GM18909 (cell line): ENCODE measurements around the gene PRCD.
"Not testable (repeated sequence)": the region's sequence is repeated elsewhere in the genome, so short reads cannot be mapped to it uniquely, and the experiment has no call there.

ENCODE experiments used
- ATAC-seq: cut with Tn5 transposase; IDR thresholded peaks from one replicate; pipeline ENCODE4 v1.9.1; 2021; ENCODE audit warnings: mild to moderate bottlenecking; ENCODE audit not compliant: unreplicated experiment, poor library complexity

The PRCD gene

GRCh38 chr17:76502341-76503211 is 37.3 kb upstream of the PRCD start:
- no peak for ATAC-seq

DNA sequence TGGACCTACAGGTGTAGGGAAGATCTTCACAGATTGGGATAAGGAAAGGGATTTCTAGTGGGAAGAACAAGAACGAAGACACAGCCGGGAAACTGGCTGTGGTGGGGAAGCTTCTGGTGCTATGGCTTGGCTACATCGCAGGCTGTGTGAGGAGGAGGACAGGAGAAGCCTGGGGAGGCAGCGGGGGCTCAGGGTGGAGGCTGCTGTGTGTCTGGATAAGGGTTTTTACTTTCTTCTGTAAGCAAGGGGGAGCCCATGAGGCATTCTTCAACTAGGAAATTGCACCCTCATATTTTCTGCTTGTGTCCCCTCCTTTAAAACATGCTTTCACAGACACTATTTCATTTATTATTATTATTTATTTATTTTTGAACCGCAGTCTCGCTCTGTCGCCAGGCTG is 35.7 kb upstream of the PRCD start:
- ATAC-seq: no peak

GRCh38 chr17:76506408-76507345 is 33.2 kb upstream of the PRCD start:
- no peak for ATAC-seq

DNA sequence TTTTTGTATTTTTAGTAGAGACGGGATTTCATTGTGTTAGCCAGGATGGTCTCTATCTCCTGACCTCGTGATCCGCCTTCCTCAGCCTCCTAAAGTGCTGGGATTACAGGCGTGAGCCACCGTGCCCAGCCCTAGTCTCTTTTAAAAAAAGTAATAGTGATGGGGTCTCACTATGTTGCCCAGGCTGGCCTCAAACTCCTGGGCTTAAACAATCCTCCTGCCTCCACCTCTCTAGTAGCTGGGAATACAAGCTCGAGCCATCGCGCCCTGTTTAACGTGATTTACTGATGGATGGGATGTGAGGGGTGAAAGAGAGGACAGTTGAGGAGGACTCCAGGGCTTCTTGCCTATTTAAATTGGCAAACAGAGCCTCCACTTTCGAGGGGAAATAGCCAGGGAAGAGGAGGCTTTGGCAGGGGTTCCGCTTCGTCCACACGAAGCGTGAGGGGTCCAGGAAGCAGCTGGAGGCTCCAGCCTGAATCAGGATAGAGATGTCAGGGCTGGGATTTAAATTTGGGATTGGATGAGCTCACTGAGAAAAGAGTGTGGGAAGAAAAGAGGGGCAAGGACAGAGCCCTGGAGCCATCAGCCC is 31.3 kb upstream of the PRCD start:
- ATAC-seq: not testable (repeated sequence)

DNA sequence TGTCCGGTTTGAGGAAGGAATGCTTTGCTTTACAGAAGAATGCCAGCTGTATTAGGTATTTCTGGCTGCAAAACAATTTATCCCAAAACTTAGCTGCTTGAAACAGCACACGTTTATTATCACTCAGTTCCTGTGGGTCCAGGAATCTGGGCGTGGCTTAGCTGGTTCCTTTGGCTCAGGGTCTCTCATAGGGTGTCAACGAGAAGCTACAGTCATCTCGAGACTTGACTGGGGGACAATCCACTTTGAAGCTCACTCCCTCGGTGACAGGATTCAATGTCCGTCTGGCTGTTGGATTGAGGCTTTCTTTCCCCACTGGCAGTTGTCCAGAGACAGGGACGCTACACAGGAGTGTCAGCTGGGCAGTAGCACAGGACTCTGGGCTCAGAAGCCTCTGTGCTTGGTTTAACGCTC is 29.0 kb upstream of the PRCD start:
- ATAC-seq: no peak

DNA sequence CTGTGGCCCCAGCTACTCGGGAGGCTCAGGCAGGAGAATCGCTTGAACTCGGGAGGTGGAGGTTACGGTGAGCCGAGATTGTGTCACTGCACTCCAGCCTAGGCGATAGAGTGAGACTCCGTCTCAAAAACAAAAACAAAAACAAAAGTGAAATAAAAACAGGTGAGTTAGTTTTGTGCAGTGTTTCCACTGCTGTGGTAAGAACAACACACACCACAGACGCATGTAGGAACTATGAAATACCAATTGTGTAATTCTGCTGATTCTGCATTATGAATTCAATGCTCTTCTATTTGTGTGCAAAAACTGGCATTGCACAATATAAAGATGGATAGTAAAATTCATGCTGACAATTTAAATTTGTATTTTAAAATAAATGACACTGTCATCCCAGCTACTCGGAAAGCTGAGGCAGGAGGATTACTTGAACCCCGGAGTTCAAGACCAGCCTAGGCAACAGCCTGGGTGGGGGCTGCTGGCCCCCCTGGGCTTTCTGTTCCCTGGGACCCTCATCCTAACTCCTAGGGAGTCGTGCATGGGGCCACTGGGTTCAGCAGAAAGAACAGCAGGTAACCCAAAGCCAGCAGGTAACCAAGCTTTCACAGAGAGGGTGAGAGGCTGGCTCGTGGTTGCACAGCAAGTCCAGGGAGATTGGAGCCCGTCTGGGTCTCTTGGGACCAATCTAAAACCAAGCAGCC is 28.0 kb upstream of the PRCD start:
- no peak for ATAC-seq

GRCh38 chr17:76512366-76513305 is 27.2 kb upstream of the PRCD start:
- no peak for ATAC-seq

GRCh38 chr17:76513306-76513692 is 26.5 kb upstream of the PRCD start:
- ATAC-seq: no peak

DNA sequence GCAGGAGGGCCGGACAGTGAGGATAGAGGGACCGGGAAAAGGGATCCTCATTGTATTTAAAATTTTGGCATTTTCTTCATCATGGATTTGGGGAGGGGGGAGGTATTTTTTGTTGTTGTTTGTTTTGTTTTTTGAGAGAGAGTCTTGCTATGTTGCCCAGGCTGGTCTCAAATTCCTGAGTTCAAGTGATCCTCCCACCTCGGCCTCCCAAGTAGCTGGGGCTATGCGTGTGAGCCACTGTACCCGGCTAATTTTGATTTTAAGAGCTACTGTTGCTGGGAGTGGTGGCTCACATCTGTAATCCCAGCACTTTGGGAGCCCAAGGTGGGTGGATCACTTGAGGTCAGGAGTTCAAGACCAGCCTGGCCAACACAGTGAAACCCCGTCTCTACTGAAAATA is 25.5 kb upstream of the PRCD start:
- ATAC-seq: not testable (repeated sequence)

GRCh38 chr17:76515274-76515949 is 24.4 kb upstream of the PRCD start:
- peak; percentile 43 for ATAC-seq

GRCh38 chr17:76517638-76518038 is 22.2 kb upstream of the PRCD start:
- no peak for ATAC-seq

- ATAC-seq: no peak
Measured at GRCh38 chr17:76519048-76519966, 20.5 kb upstream of the PRCD start.

- no peak for ATAC-seq
Measured at GRCh38 chr17:76521262-76521661, 18.6 kb upstream of the PRCD start.

DNA sequence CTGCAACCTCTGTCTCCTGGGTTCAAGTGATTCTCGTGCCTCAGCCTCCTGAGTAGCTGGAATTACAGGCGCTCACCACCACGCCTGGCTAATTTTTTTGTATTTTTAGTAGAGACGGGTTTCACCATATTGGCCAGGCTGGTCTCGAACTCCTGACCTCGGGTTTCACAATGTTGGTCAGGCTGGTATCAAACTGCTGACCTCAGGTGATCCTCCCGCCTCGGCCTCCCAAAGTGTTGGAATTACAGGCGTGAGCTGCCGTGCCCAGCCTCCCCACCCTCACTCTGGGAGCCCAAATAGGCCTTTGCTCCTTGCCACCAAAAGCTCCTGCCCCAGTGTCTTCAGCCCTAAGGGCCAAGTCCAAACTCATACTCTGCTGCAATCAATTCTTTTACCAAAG is 18.2 kb upstream of the PRCD start:
- ATAC-seq: not testable (repeated sequence)

GRCh38 chr17:76523084-76524037 is 16.5 kb upstream of the PRCD start:
- ATAC-seq: peak; percentile 54
